Measurements from ENCODE around the gene PAX5.

- TF ChIP-seq CTCF (IDR thresholded peaks at IDR 0.05) (no peak), ZFX (IDR thresholded peaks at IDR 0.05; ENCODE audit: borderline replicate concordance) (no peak)
Observed at GRCh38 chr9:37082214-37082765, 48.2 kb upstream of the PAX5 start.
